Right lobe of liver (tissue), 6 donors: ENCODE data around the gene CRYL1. TPM values are rescaled to one million over a fixed set of nuclear protein-coding genes. Genes with fewer than 3 reads are reported as not detected.

Source experiments
- ATAC-seq, 4 donors: fragments of 200-7000 bp; cut with Tn5 transposase; one replicate each; pipeline ENCODE4 v1.9.1; 2020; ENCODE audit warnings: mild to moderate bottlenecking in 4 of 4, moderate library complexity in 4 of 4
- DNase-seq, 3 donors: peaks; one replicate each; pipeline ENCODE4 v3.0.0-alpha.2; 2020
- H3K27ac ChIP-seq, 3 donors: fragments of 200-600 bp; one replicate each; pipeline ENCODE4 v1.8.0; 2022
- H3K27me3 ChIP-seq, 2 donors: fragments of 200-600 bp; one replicate each; pipeline ENCODE4 v1.8.0; 2022
- H3K36me3 ChIP-seq, 4 donors: fragments of 200-600 bp; sonication (generic) in 1 of 4; one replicate each; pipeline versions ENCODE4 v1.5.1 to v1.8.0; 2017 to 2022; ENCODE audit warnings: control low read depth in 1 of 4
- H3K4me1 ChIP-seq, 4 donors: fragments of 200-600 bp; sonication (generic) in 1 of 4; one replicate each; pipeline versions ENCODE4 v1.5.1 to v1.8.0; 2017 to 2022; ENCODE audit warnings: control low read depth in 1 of 4
- H3K4me3 ChIP-seq, 3 donors: fragments of 200-600 bp; one replicate each; pipeline ENCODE4 v1.8.0; 2022
- H3K9me3 ChIP-seq, 4 donors: fragments of 200-600 bp; sonication (generic) in 1 of 4; one replicate each; pipeline versions ENCODE4 v1.5.1 to v1.8.0; 2017 to 2022; ENCODE audit warnings: control low read depth in 1 of 4
- CTCF ChIP-seq, 4 donors: fragments of 200-600 bp in 3 of 4; fragments of 450-650 bp in 1 of 4; IDR thresholded peaks; one replicate each; pipeline versions ENCODE4 v1.5.1 to v1.8.0; 2016 to 2022; ENCODE audit warnings: antibody characterized with exemption in 4 of 4, mild to moderate bottlenecking in 2 of 4
- POLR2A ChIP-seq: fragments of 450-650 bp; IDR thresholded peaks from one replicate; pipeline ENCODE4 v1.6.1; 2017; ENCODE audit warnings: antibody characterized with exemption, mild to moderate bottlenecking
- WGBS: methylation state at CpG from one replicate; pipeline ENCODE4 v1.1.6; 2018; ENCODE audit warnings: low coverage, low lambda C conversion rate; ENCODE audit not compliant: insufficient coverage; ENCODE audit errors: missing lambda C conversion rate; 5-methylcytosine and 5-hydroxymethylcytosine counted together
- intact Hi-C, 2 donors: fragments of 100-400 bp; cut with DNase I; formaldehyde crosslinking; loops; one replicate each; pipeline versions ENCODE4 v1.11.2 to v1.14.1; 2022
- total RNA-seq, 6 experiments: library from RNA; depleted of rRNA in 2 of 6; stranded (reverse); fragments of >200 nt in 2 of 6; fragmentation: NEBNext Ultra II Directional in 3 of 6; extraction: Animal tissue kit (Norgen Biotek cat#: 25700) in 3 of 6; gene quantifications; one replicate each; pipeline versions ENCODE4 v1.1.0 to v1.2.4, GENCODE V29; 2016 to 2023
- donor health status: DM: no; HTN: yes; CAD: no.
- donor health status: DM: no; HTN: no; CAD: no.
- donor health status: DM: no; HTN: no; CAD: no.
- donor health status: DM: no; HTN: yes; CAD: no.
- donor health status: DM: no; HTN: yes; CAD: no.

CRYL1 gene
- total RNA-seq, 6 experiments from 2014 or later: 111 to 185 (median 151) TPM

- intact Hi-C loops: no loop called here
- peak; percentile 42 to 79 (median 63) for ATAC-seq
Measured at GRCh38 chr13:20553311-20553710, 27.7 kb upstream of the CRYL1 start.

GRCh38 chr13:20550799-20551198 lies 25.1 kb upstream of the CRYL1 start:
- no peak for ATAC-seq
- no peaks in the 10 kb centered on the region for H3K27me3 ChIP-seq
- H3K9me3 ChIP-seq: no peaks in the 10 kb centered on the region
- DNase-seq: peak in 1 of 3 donors; percentile 18
- H3K27ac ChIP-seq: no peak overlapping the region
- WGBS: 9% methylated on average over 5 of the region's 5 CpGs
- no peak overlapping the region for H3K4me3 ChIP-seq
- no peaks in the 10 kb centered on the region for H3K36me3 ChIP-seq
- peaks cover 0 to 39% (median 13%) of the 10 kb centered on the region in 4 donors for H3K4me1 ChIP-seq
- TF ChIP-seq POLR2A: no peak
- no peak for TF ChIP-seq CTCF (IDR thresholded peaks at IDR 0.05)
- intact Hi-C loops: no loop called here

More at GRCh38 chr13:20553311-20553710, 27.7 kb upstream of the CRYL1 start:
- peak overlapping the region in 2 of 3 donors; percentile 38 to 61 for H3K27ac ChIP-seq
- no peaks in the 10 kb centered on the region for H3K36me3 ChIP-seq
- peaks cover 0 to 30% (median 14%) of the 10 kb centered on the region in 4 donors for H3K4me1 ChIP-seq
- H3K4me3 ChIP-seq: no peak overlapping the region
- TF ChIP-seq CTCF (IDR thresholded peaks at IDR 0.05): no peak
- TF ChIP-seq POLR2A: no peak
- DNase-seq: peak in 1 of 3 donors; percentile 56
- H3K27me3 ChIP-seq: no peaks in the 10 kb centered on the region
- WGBS: 40% methylated on average over 3 of the region's 3 CpGs
- no peaks in the 10 kb centered on the region for H3K9me3 ChIP-seq

GRCh38 chr13:20547479-20547908 lies 21.8 kb upstream of the CRYL1 start:
- TF ChIP-seq POLR2A (peak; percentile 32), CTCF (IDR thresholded peaks at IDR 0.05) (no peak)
- no peaks in the 10 kb centered on the region for H3K9me3 ChIP-seq
- WGBS: 46% methylated on average over 4 of the region's 4 CpGs
- DNase-seq (peak in 2 of 3 donors; percentile 48 to 79), ATAC-seq (peak; percentile 89 to 94 (median 92))
- intact Hi-C loops: no loop called here
- H3K4me3 ChIP-seq: no peak overlapping the region
- peak overlapping the region; percentile 36 to 77 (median 74) for H3K27ac ChIP-seq
- no peaks in the 10 kb centered on the region for H3K36me3 ChIP-seq
- no peaks in the 10 kb centered on the region for H3K27me3 ChIP-seq
- H3K4me1 ChIP-seq: peaks cover 0 to 24% (median 7%) of the 10 kb centered on the region in 4 donors

GRCh38 chr13:20546556-20546955 lies 20.9 kb upstream of the CRYL1 start:
- Histone ChIP-seq H3K9me3 (no peaks in the 10 kb centered on the region), H3K36me3 (no peaks in the 10 kb centered on the region), H3K4me3 (no peak overlapping the region), H3K4me1 (peaks cover 0 to 24% (median 7%) of the 10 kb centered on the region in 4 donors), H3K27me3 (no peaks in the 10 kb centered on the region), H3K27ac (no peak overlapping the region)
- ATAC-seq (peak in 3 of 4 donors; percentile 16 to 33 (median 30)), DNase-seq (no peak)
- WGBS: 33% methylated on average over 1 of the region's 1 CpG
- no peak for TF ChIP-seq CTCF (IDR thresholded peaks at IDR 0.05)
- TF ChIP-seq POLR2A: no peak
- intact Hi-C loops: no loop called here
